Body of pancreas (tissue), 4 donors: ENCODE data around the gene B4GALT2. TPM values are rescaled to one million over a fixed set of nuclear protein-coding genes. Genes with fewer than 3 reads are reported as not detected.

ENCODE experiments used
- ATAC-seq: fragments of 150-250 bp; one replicate; pipeline ENCODE4 v1.9.1; 2016
- DNase-seq, 4 donors: peaks; one replicate each; pipeline ENCODE4 v3.0.0-alpha.2; 2019
- H3K27ac ChIP-seq, 4 donors: fragments of 200-600 bp; sonication (generic); 1 replicate in 3 of 4; 2 replicates in 1 of 4; pipeline versions ENCODE4 v1.5.1 to v1.6.1; 2016 to 2019; ENCODE audit warnings: mild to moderate bottlenecking in 1 of 4, mixed read lengths in 1 of 4, moderate library complexity in 1 of 4
- H3K27me3 ChIP-seq, 2 donors: fragments of 200-600 bp; sonication (generic); one replicate each; pipeline ENCODE4 v1.6.0; 2016; ENCODE audit warnings: mild to moderate bottlenecking in 1 of 2
- H3K36me3 ChIP-seq, 2 donors: fragments of 200-600 bp; sonication (generic); replicated peaks in 1 of 2; 2 replicates each; pipeline ENCODE4 v1.5.1; 2016; ENCODE audit warnings: low read depth in 2 of 2; ENCODE audit not compliant: insufficient read depth in 1 of 2
- H3K4me1 ChIP-seq: fragments of 200-600 bp; sonication (generic); one replicate; pipeline ENCODE4 v1.6.0; 2016
- H3K4me3 ChIP-seq, 2 donors: fragments of 200-600 bp; sonication (generic); 1 replicate in 1 of 2; 2 replicates in 1 of 2; pipeline ENCODE4 v1.5.1; 2016 to 2019
- H3K9me3 ChIP-seq, 3 donors: fragments of 200-600 bp; sonication (generic); 1 replicate in 2 of 3; 2 replicates in 1 of 3; pipeline ENCODE4 v1.5.1; 2016
- CTCF ChIP-seq, 7 experiments: fragments of 450-650 bp in 4 of 7; fragments of 200-600 bp in 3 of 7; sonication (generic) in 3 of 7; IDR thresholded peaks; one replicate each; pipeline ENCODE4 v1.5.1; 2016 to 2019; ENCODE audit warnings: antibody characterized with exemption in 7 of 7
- POLR2A ChIP-seq, 3 donors: fragments of 450-650 bp; IDR thresholded peaks; one replicate each; pipeline ENCODE4 v1.6.1; 2016; ENCODE audit warnings: antibody characterized with exemption in 3 of 3, mild to moderate bottlenecking in 2 of 3
- WGBS, 2 donors: methylation state at CpG; one replicate each; pipeline ENCODE4 v1.1.5; 2017; 5-methylcytosine and 5-hydroxymethylcytosine counted together
- intact Hi-C: fragments of 100-400 bp; cut with DNase I; formaldehyde crosslinking; loops from one replicate; pipeline ENCODE4 v1.15.1; 2023
- total RNA-seq, 2 donors: library from RNA; depleted of rRNA; stranded (reverse); fragments of >200 nt; gene quantifications; one replicate each; pipeline ENCODE4 v1.1.0, GENCODE V29; 2016

The B4GALT2 gene
- total RNA-seq, 2 donors from 2014 or later = 18.2 to 29.3 TPM

- TF ChIP-seq POLR2A (IDR thresholded peaks at IDR 0.05) (no peak), CTCF (IDR thresholded peaks at IDR 0.05) (no peak)
- ATAC-seq (no peak), DNase-seq (no peak)
- H3K27me3 ChIP-seq = no peaks in the 10 kb centered on the region
- H3K4me1 ChIP-seq = no peaks in the 10 kb centered on the region
- H3K4me3 ChIP-seq = no peak overlapping the region
- no peaks in the 10 kb centered on the region for H3K36me3 ChIP-seq
- H3K27ac ChIP-seq = no peak overlapping the region
- intact Hi-C loops = no loop called here
- WGBS, 2 donors = 86 to 98% methylated on average over 5 to 10 of the region's 13 CpGs
- H3K9me3 ChIP-seq = no peaks in the 10 kb centered on the region
Observed at GRCh38 chr1:44019466-44019948, 40.5 kb downstream of the B4GALT2 start.

GRCh38 chr1:44020464-44020863, 41.5 kb downstream of the B4GALT2 start:
- Histone ChIP-seq H3K36me3 (no peaks in the 10 kb centered on the region), H3K4me1 (no peaks in the 10 kb centered on the region), H3K27ac (no peak overlapping the region), H3K9me3 (no peaks in the 10 kb centered on the region), H3K4me3 (no peak overlapping the region), H3K27me3 (no peaks in the 10 kb centered on the region)
- intact Hi-C loops = no loop called here
- DNase-seq (no peak), ATAC-seq (no peak)
- no peak for TF ChIP-seq POLR2A (IDR thresholded peaks at IDR 0.05)
- TF ChIP-seq CTCF (IDR thresholded peaks at IDR 0.05) = no peak
- 78 to 100% methylated on average over 1 to 6 of the region's 6 CpGs for WGBS, 2 donors

- WGBS, 2 donors = 91 to 100% methylated on average over 2 to 8 of the region's 8 CpGs
- Histone ChIP-seq H3K36me3 (no peaks in the 10 kb centered on the region), H3K4me1 (no peaks in the 10 kb centered on the region), H3K27me3 (no peaks in the 10 kb centered on the region), H3K9me3 (no peaks in the 10 kb centered on the region), H3K4me3 (no peak overlapping the region), H3K27ac (no peak overlapping the region)
- intact Hi-C loops = no loop called here
- no peak for TF ChIP-seq CTCF (IDR thresholded peaks at IDR 0.05)
- TF ChIP-seq POLR2A (IDR thresholded peaks at IDR 0.05) = no peak
- DNase-seq (no peak), ATAC-seq (no peak)
Observed at GRCh38 chr1:44021156-44021555, 42.1 kb downstream of the B4GALT2 start.

GRCh38 chr1:44021581-44022321, 42.7 kb downstream of the B4GALT2 start:
- no peak for DNase-seq
- no peak for ATAC-seq
- no peaks in the 10 kb centered on the region for H3K36me3 ChIP-seq
- H3K27ac ChIP-seq = no peak overlapping the region
- no peaks in the 10 kb centered on the region for H3K9me3 ChIP-seq
- intact Hi-C loops = no loop called here
- no peak overlapping the region for H3K4me3 ChIP-seq
- TF ChIP-seq POLR2A (IDR thresholded peaks at IDR 0.05) (no peak), CTCF (IDR thresholded peaks at IDR 0.05) (no peak)
- H3K27me3 ChIP-seq = no peaks in the 10 kb centered on the region
- no peaks in the 10 kb centered on the region for H3K4me1 ChIP-seq
- 86 to 93% methylated on average over 3 to 10 of the region's 10 CpGs for WGBS, 2 donors
